Erythroblast (primary cell): ENCODE measurements around the gene ZNF581.
A peak's percentile ranks its signal among the peaks of the same experiment; 100 is the strongest.

Source experiments
- DNase-seq, 2 experiments: peaks; one replicate each; lab custom pipeline; 2025; lab: John Stamatoyannopoulos, UW
- GATA1 ChIP-seq: IDR thresholded peaks from 2 replicates; pipeline ENCODE4 v1.6.1; 2011; ENCODE audit warnings: low read depth, mild to moderate bottlenecking, control low read depth, low read length, moderate library complexity
- POLR2A ChIP-seq: IDR thresholded peaks from 2 replicates; pipeline ENCODE4 v1.6.1; 2011; ENCODE audit warnings: mild to moderate bottlenecking, low read length

ZNF581 gene

GRCh38 chr19:55668603-55669348 is 25.3 kb downstream of the ZNF581 start:
- TF ChIP-seq POLR2A, result no peak
- TF ChIP-seq GATA1, result no peak
- DNase-seq, result no peak

- TF ChIP-seq POLR2A (no peak), GATA1 (no peak)
- no peak for DNase-seq
Observed at GRCh38 chr19:55669418-55670279, 26.2 kb downstream of the ZNF581 start.

- peak; percentile 35 to 47 for DNase-seq
- no peak for TF ChIP-seq GATA1
- no peak for TF ChIP-seq POLR2A
Observed at GRCh38 chr19:55670280-55671053, 27.0 kb downstream of the ZNF581 start.

GRCh38 chr19:55671054-55671378 is 27.6 kb downstream of the ZNF581 start:
- no peak for DNase-seq
- TF ChIP-seq POLR2A (no peak), GATA1 (no peak)

DNA sequence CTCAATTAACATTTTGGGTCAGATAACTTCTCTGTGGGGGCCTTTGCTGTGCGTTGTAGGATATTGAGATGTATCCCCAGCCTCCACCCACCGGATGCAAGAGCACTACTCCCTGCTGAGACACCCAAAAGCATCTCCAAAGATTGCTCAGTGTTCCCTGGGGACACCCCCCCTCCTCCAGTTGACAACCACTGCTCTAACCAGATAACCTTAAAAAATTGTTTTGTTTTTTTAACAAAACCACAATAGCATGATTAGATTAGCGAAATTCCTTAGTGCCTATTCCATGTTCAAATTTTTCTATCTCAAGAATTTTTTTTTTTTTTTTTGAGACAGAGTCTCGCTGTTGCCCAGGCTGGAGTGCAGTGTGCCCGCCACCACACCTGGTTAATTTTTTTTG is 29.0 kb downstream of the ZNF581 start:
- no peak for DNase-seq
- TF ChIP-seq POLR2A (no peak), GATA1 (no peak)

- DNase-seq, result no peak
- TF ChIP-seq POLR2A, result no peak
- TF ChIP-seq GATA1, result no peak
Observed at GRCh38 chr19:55673465-55673864, 30.0 kb downstream of the ZNF581 start.

GRCh38 chr19:55673889-55674288 is 30.4 kb downstream of the ZNF581 start:
- DNase-seq, result no peak
- TF ChIP-seq POLR2A (no peak), GATA1 (no peak)

DNA sequence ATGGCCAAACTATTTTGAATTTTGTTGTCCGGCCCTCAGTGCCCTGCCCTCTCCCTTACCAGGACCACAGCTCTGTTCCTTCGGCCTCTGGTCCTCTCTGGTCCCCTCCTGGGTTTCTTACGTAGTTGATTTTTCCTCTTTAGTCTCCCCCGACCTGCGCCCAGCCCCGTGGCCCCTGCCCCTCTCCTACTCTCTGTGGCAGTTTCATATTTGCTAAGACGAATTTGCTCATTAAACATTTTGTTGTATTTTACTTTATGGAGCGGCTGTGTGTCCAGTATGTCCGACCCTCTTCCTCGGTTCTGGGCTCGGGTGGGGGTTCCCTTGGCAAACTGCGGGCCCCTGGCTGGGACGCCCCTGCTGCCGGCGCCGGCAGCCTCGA is 31.0 kb downstream of the ZNF581 start:
- no peak for DNase-seq
- TF ChIP-seq GATA1, result no peak
- TF ChIP-seq POLR2A, result no peak

GRCh38 chr19:55674841-55675660 is 31.6 kb downstream of the ZNF581 start, which contains the start of gene EPN1:
EPN1 (plus strand) TSS chr19:55675226; CDS start chr19:55678628, 3,402 bp downstream.
- TF ChIP-seq POLR2A (peak; percentile 51), GATA1 (no peak)

DNA sequence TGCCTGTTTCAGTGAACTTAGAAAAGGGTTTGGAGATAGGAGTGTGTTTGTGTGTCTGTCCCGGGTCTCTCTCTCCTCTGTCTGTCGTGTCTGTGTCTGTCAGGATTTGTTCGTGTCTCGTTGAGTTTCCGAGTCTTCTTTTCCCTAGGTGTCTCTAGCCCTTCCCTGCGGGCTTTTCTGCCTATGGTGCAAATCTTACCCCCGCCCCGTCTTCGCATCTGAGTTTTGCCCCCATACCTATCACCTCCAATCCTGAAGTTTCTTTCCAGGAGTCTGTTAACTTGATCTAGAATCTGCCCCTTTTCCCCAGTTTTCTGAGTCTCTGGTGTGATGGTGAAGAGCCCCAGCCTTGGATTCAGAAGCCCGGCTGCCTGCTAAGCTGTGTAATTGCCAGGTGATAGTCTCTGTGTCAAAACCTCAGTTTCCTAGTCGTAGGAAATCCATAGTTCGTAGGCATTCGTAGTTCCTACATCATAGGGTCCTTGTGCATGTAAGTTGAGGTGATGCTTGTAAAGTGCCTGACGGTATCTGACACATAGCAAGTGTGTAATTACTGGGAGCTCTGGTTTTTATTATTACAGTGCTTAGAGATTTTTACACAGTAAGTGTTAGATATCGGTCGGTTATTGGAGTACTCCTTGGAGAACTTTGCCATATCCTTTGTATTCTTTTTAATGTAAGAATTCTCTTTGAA is 32.4 kb downstream of the ZNF581 start:
- TF ChIP-seq GATA1 (no peak), POLR2A (no peak)

More at GRCh38 chr19:55674841-55675660, 31.6 kb downstream of the ZNF581 start, which contains the start of gene EPN1:
- peak; percentile 99 for DNase-seq

DNA sequence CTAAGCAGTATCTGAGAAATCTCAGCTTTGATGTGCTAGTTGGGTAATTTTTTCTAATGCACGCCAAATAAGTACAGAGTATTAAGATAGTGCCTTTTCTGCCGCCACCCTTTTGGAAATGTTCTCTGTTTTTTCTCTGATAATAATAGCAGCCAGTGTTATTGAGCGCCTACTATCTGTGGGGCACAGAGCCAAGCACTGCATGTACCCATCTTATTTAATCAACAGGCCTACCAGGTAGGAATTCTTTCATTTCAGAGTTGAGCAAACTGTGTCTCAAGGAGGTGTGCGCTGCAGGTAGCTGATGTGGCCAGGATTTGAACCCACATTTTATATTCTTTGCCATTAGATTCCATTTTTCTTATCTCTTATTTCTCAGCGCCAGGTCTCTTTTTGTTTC is 32.9 kb downstream of the ZNF581 start:
- peak; percentile 79 to 88 for DNase-seq
- TF ChIP-seq GATA1, result no peak
- no peak for TF ChIP-seq POLR2A

More for the DNA sequence above, 32.4 kb downstream of the ZNF581 start:
- DNase-seq, result no peak

GRCh38 chr19:55676889-55677505 is 33.5 kb downstream of the ZNF581 start:
- no peak for DNase-seq
- TF ChIP-seq POLR2A (no peak), GATA1 (no peak)
